ENCODE data around the gene METTL16.

Gene METTL16

GRCh38 chr17:2366747-2367494, 144.8 kb downstream of the METTL16 start:
- H3K4me3 ChIP-seq (replicated peaks in 1 of 2; ENCODE audit: low read depth in 2 of 2, low read length in 2 of 2): no peak overlapping the region
- TF ChIP-seq CTCF (IDR thresholded peaks at IDR 0.05; ENCODE audit: low read depth, low read length): peak; percentile 16
- peak in 1 of 2 donors; percentile 19 for DNase-seq (ENCODE audit: low read depth in 2 of 2)

Measured in cardiac fibroblast (primary cell).